HUES48 (cell line): ENCODE measurements around the gene MUC7.
"Not testable (repeated sequence)": the region's sequence is repeated elsewhere in the genome, so short reads cannot be mapped to it uniquely, and the experiment has no call there.

ENCODE experiments used
- H3K27ac ChIP-seq: one replicate; pipeline ENCODE4 v1.7.0; 2013; ENCODE audit warnings: low read depth, low read length, inconsistent platforms
- H3K27me3 ChIP-seq: 2 replicates; pipeline ENCODE4 v1.6.1; 2013; ENCODE audit warnings: mild to moderate bottlenecking, low read length; ENCODE audit not compliant: control insufficient read depth, insufficient read depth
- H3K36me3 ChIP-seq: 2 replicates; pipeline ENCODE4 v1.6.1; 2013; ENCODE audit warnings: low read length; ENCODE audit not compliant: control insufficient read depth, insufficient read depth
- H3K4me1 ChIP-seq: 2 replicates; pipeline ENCODE4 v1.6.1; 2013; ENCODE audit warnings: mild to moderate bottlenecking, low read length; ENCODE audit not compliant: control insufficient read depth, insufficient read depth
- H3K4me3 ChIP-seq: 2 replicates; pipeline ENCODE4 v1.5.1; 2013; ENCODE audit warnings: mild to moderate bottlenecking, low read depth, low read length
- H3K9ac ChIP-seq: 2 replicates; pipeline ENCODE4 v1.6.1; 2013; ENCODE audit warnings: mild to moderate bottlenecking, low read depth, low read length, moderate library complexity
- H3K9me3 ChIP-seq: 2 replicates; pipeline ENCODE4 v1.6.1; 2013; ENCODE audit warnings: low read length; ENCODE audit not compliant: control insufficient read depth, insufficient read depth

MUC7 gene

DNA sequence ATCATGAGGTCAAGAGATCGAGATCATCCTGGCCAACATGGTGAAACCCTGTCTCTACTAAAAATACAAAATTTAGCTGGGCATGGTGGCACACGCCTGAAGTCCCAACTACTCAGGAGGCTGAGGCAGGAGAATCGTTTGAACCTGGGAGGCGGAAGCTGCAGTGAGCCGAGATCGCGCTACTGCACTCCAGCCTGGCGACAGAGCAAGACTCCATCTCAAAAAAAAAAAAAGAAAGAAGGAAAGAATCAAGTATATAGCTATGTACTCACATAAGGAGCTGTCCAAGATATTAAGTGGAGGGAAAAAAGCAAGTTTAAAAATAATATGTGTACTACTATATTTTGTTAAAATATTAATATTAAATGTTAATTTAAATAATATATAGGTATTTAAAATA, 29.8 kb downstream of the MUC7 start:
- H3K9ac ChIP-seq, H3K27me3 ChIP-seq, H3K4me1 ChIP-seq, H3K4me3 ChIP-seq, H3K36me3 ChIP-seq, H3K27ac ChIP-seq, H3K9me3 ChIP-seq: not testable (repeated sequence)

GRCh38 chr4:70504733-70505132, 32.7 kb downstream of the MUC7 start:
- Histone ChIP-seq H3K4me1 (no peaks in the 10 kb centered on the region), H3K27ac (no peak overlapping the region), H3K4me3 (no peak overlapping the region), H3K9ac (no peak overlapping the region), H3K27me3 (no peaks in the 10 kb centered on the region), H3K9me3 (no peaks in the 10 kb centered on the region), H3K36me3 (no peaks in the 10 kb centered on the region)

GRCh38 chr4:70505151-70505748, 33.3 kb downstream of the MUC7 start:
- Histone ChIP-seq H3K36me3 (no peaks in the 10 kb centered on the region), H3K9ac (no peak overlapping the region), H3K27me3 (no peaks in the 10 kb centered on the region), H3K9me3 (no peaks in the 10 kb centered on the region), H3K4me3 (no peak overlapping the region), H3K27ac (no peak overlapping the region), H3K4me1 (no peaks in the 10 kb centered on the region)

GRCh38 chr4:70508801-70509200, 36.8 kb downstream of the MUC7 start:
- Histone ChIP-seq H3K36me3 (no peaks in the 10 kb centered on the region), H3K9ac (no peak overlapping the region), H3K9me3 (no peaks in the 10 kb centered on the region), H3K27me3 (no peaks in the 10 kb centered on the region), H3K4me3 (no peak overlapping the region), H3K4me1 (no peaks in the 10 kb centered on the region), H3K27ac (no peak overlapping the region)

- Histone ChIP-seq H3K9ac (no peak overlapping the region), H3K4me1 (no peaks in the 10 kb centered on the region), H3K27ac (no peak overlapping the region), H3K36me3 (no peaks in the 10 kb centered on the region), H3K4me3 (no peak overlapping the region), H3K27me3 (no peaks in the 10 kb centered on the region), H3K9me3 (no peaks in the 10 kb centered on the region)
These were observed 39.4 kb downstream of the MUC7 start for GRCh38 chr4:70511365-70511764.

GRCh38 chr4:70515367-70516250, 43.6 kb downstream of the MUC7 start:
- Histone ChIP-seq H3K4me1 (no peaks in the 10 kb centered on the region), H3K9ac (no peak overlapping the region), H3K4me3 (no peak overlapping the region), H3K27ac (no peak overlapping the region), H3K9me3 (no peaks in the 10 kb centered on the region), H3K36me3 (no peaks in the 10 kb centered on the region), H3K27me3 (no peaks in the 10 kb centered on the region)

DNA sequence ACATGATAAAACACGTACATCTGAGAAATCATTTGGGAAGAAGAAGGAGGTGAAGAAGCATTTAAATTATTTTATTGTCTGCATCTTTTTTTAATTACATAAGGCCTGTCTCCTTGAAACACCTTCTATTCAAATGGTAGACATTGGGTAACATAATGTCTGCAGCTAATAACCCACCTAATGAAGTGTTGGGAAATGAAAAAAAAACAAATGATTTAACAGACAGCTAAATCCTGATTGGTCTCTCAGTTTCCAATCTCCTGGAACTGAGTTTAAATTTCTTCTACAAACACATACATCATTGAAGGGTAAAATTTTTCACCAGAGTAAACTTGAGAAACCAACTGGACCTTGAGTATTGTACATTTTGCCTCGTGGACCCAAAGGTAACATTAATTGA, 46.3 kb downstream of the MUC7 start, which contains the start of gene AMTN:
TSS of gene AMTN (plus strand) at position 301 of the 400 bp plus-strand sequence. CDS start 209 bp downstream, outside the sequence.
- Histone ChIP-seq H3K27me3 (no peaks in the 10 kb centered on the region), H3K4me1 (no peaks in the 10 kb centered on the region), H3K27ac (no peak within 1 kb of the TSS), H3K9ac (no peak within 1 kb of the TSS), H3K4me3 (no peak within 1 kb of the TSS), H3K36me3 (no peaks in the 10 kb centered on the region), H3K9me3 (no peaks in the 10 kb centered on the region)

GRCh38 chr4:70518716-70519115, 46.7 kb downstream of the MUC7 start:
- H3K27me3 ChIP-seq, result no peaks in the 10 kb centered on the region
- H3K9ac ChIP-seq, result no peak overlapping the region
- no peak overlapping the region for H3K27ac ChIP-seq
- H3K4me1 ChIP-seq, result no peaks in the 10 kb centered on the region
- no peak overlapping the region for H3K4me3 ChIP-seq
- H3K9me3 ChIP-seq, result no peaks in the 10 kb centered on the region
- no peaks in the 10 kb centered on the region for H3K36me3 ChIP-seq

DNA sequence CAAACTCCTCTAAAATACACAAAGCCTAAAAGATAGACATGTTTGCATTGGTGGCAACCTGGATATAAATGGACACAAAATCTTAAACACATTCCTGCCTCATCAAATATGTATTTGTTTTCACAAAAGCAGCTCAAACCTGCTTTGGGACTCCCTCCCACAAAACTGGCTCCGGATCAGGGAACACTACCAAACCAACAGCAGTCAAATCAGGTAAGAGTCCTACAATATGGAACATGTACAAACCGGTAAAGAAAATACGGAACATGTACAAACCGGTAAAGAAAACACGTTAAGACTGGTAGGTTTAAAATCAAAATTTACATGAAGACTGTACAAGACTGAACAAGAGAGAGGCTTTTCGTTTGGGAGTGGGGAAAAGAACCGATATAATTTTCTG, 50.6 kb downstream of the MUC7 start:
- Histone ChIP-seq H3K9ac (no peak overlapping the region), H3K27me3 (no peaks in the 10 kb centered on the region), H3K27ac (no peak overlapping the region), H3K9me3 (no peaks in the 10 kb centered on the region), H3K4me3 (no peak overlapping the region), H3K4me1 (no peaks in the 10 kb centered on the region), H3K36me3 (no peaks in the 10 kb centered on the region)

DNA sequence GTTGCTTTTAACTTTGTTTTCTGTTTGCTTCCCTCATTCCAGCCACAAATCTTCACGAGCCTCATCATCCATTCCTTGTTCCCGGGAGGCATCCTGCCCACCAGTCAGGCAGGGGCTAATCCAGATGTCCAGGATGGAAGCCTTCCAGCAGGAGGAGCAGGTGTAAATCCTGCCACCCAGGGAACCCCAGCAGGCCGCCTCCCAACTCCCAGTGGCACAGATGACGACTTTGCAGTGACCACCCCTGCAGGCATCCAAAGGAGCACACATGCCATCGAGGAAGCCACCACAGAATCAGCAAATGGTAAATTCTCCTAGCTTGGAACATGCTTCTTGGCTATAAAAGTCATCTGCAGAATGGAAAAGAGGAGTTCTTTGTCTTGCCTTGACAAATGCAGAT, 59.0 kb downstream of the MUC7 start:
- Histone ChIP-seq H3K4me1 (no peaks in the 10 kb centered on the region), H3K27me3 (no peaks in the 10 kb centered on the region), H3K36me3 (no peaks in the 10 kb centered on the region), H3K9me3 (no peaks in the 10 kb centered on the region), H3K27ac (no peak overlapping the region), H3K9ac (no peak overlapping the region), H3K4me3 (no peak overlapping the region)

DNA sequence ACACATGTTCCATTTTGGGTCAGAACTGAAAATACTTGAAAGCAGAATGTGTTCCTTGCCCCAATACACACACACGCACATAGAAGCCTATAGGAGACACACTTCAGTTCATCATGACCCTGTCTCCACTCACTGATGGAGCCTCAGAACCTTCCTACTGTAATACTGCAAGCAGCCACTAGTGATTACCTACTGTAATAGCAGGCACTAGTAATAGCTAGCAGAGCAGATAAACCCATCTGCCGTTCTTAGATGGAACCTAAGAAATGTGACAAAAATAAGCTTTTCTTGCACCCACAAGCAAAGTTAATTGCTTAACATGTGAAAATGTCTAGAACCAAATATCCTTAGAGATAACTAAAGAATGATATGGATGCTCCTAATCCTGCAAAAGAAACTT, 60.0 kb downstream of the MUC7 start:
- no peaks in the 10 kb centered on the region for H3K27me3 ChIP-seq
- no peaks in the 10 kb centered on the region for H3K9me3 ChIP-seq
- no peak overlapping the region for H3K4me3 ChIP-seq
- H3K27ac ChIP-seq, result no peak overlapping the region
- no peaks in the 10 kb centered on the region for H3K4me1 ChIP-seq
- H3K9ac ChIP-seq, result no peak overlapping the region
- H3K36me3 ChIP-seq, result no peaks in the 10 kb centered on the region
